K562 (cell line): ENCODE results near the gene RAB21. TPM values are rescaled to one million over a fixed set of nuclear protein-coding genes. Genes with fewer than 3 reads are reported as not detected.

Source experiments
- ATAC-seq: fragments of 200-7000 bp; cut with Tn5 transposase; 3 replicates; pipeline ENCODE4 v1.9.1; 2020; ENCODE audit warnings: moderate library complexity
- BruUV-seq: library from RNA; stranded (reverse); fragments of 400-500 nt; replicated peaks from 2 replicates; lab custom pipeline; 2021; lab: Mats Ljungman, UMichigan
- CTCF ChIA-PET: fragments of 300-600 bp; formaldehyde crosslinking; extraction: SDS; loops from one replicate; lab custom pipeline; 2021; ENCODE audit warnings: low intra/inter-chr PET ratio; lab: Yijun Ruan, JAX
- POLR2A ChIA-PET: fragments of 300-600, 350-650 bp; sonication (Branson Sonifier 250); formaldehyde crosslinking; extraction: SDS; loops from one replicate; lab custom pipeline; 2021; ENCODE audit warnings: antibody characterized with exemption, inconsistent platforms; lab: Yijun Ruan, JAX
- DNase-seq, 4 experiments: peaks; one replicate each; pipeline versions ENCODE4 v3.0.0 to v3.0.0-alpha.2; 2011 to 2018; ENCODE audit warnings: low spot score in 3 of 4, mixed read lengths in 3 of 4; ENCODE audit errors: extremely low read depth in 1 of 4
- FAIRE-seq: peaks from 2 replicates; lab custom pipeline; 2011; peaks lifted over from hg19 to GRCh38; lab: Jason Lieb, UNC
- H2AFZ ChIP-seq: 2 replicates; pipeline ENCODE4 v1.6.0; 2011; ENCODE audit warnings: low read depth, low read length, control low read depth, inconsistent platforms
- H3K27ac ChIP-seq: fragments of 200-600 bp; 3 replicates; pipeline ENCODE4 v1.8.0; 2011; ENCODE audit warnings: low read depth, mild to moderate bottlenecking, control low read depth, inconsistent platforms, low read length, moderate library complexity, mixed read lengths; ENCODE audit errors: extremely low read depth
- H3K27me3 ChIP-seq, 2 experiments: fragments of 300-600 bp in 1 of 2; 2 replicates in 1 of 2; 3 replicates in 1 of 2; pipeline versions ENCODE4 v1.6.0 to v1.8.0; 2011; ENCODE audit warnings: inconsistent platforms in 2 of 2, low read length in 2 of 2, mild to moderate bottlenecking in 1 of 2, mixed read lengths in 1 of 2, moderate library complexity in 1 of 2; ENCODE audit not compliant: control insufficient read depth in 2 of 2, insufficient read depth in 2 of 2
- H3K36me3 ChIP-seq: fragments of 300-600 bp; 3 replicates; pipeline ENCODE4 v1.8.0; 2011; ENCODE audit warnings: mild to moderate bottlenecking, low read length, inconsistent platforms; ENCODE audit not compliant: control insufficient read depth, insufficient read depth
- H3K4me1 ChIP-seq, 2 experiments: fragments of 200-600 bp in 1 of 2; replicated peaks in 1 of 2; 2 replicates in 1 of 2; 3 replicates in 1 of 2; pipeline versions ENCODE4 v1.5.1 to v1.8.0; 2011; ENCODE audit warnings: inconsistent platforms in 2 of 2, low read length in 2 of 2, mild to moderate bottlenecking in 1 of 2, mixed read lengths in 1 of 2, moderate library complexity in 1 of 2; ENCODE audit not compliant: control insufficient read depth in 2 of 2, insufficient read depth in 2 of 2
- H3K4me2 ChIP-seq: 2 replicates; pipeline ENCODE4 v1.6.1; 2011; ENCODE audit warnings: low read length, control low read depth, inconsistent platforms, mixed read lengths; ENCODE audit not compliant: insufficient read depth
- H3K4me3 ChIP-seq: fragments of 200-600 bp; sonication (generic), shearing (Covaris generic); 2 replicates; pipeline ENCODE4 v1.5.1; 2016; ENCODE audit warnings: control low read depth, inconsistent platforms
- H3K79me2 ChIP-seq: fragments of 200-600 bp; 3 replicates; pipeline ENCODE4 v1.8.0; 2011; ENCODE audit warnings: low read length, inconsistent platforms; ENCODE audit not compliant: control insufficient read depth, insufficient read depth
- H3K9ac ChIP-seq, 2 experiments: 2 replicates each; pipeline versions ENCODE4 v1.6.0 to v1.6.1; 2011; ENCODE audit warnings: low read depth in 2 of 2, low read length in 2 of 2, control low read depth in 1 of 2, inconsistent platforms in 1 of 2, mild to moderate bottlenecking in 1 of 2, mixed read lengths in 1 of 2; ENCODE audit not compliant: insufficient read depth in 1 of 2
- H3K9me1 ChIP-seq: one replicate; pipeline ENCODE4 v1.6.0; 2011; ENCODE audit warnings: inconsistent platforms, mild to moderate bottlenecking, low read length, moderate library complexity; ENCODE audit not compliant: control insufficient read depth, insufficient read depth
- H3K9me3 ChIP-seq: replicated peaks from 2 replicates; pipeline ENCODE4 v1.5.1; 2011; ENCODE audit warnings: low read depth, low read length, inconsistent platforms; ENCODE audit not compliant: control insufficient read depth, insufficient read depth
- H4K20me1 ChIP-seq: replicated peaks from 2 replicates; pipeline ENCODE4 v1.6.1; 2011; ENCODE audit warnings: low read length, inconsistent platforms, mixed read lengths; ENCODE audit not compliant: control insufficient read depth, insufficient read depth
- CBX1 ChIP-seq: sonication (generic); IDR thresholded peaks from 2 replicates; pipeline ENCODE4 v1.6.1; 2016; ENCODE audit warnings: antibody characterized with exemption, low read depth, mild to moderate bottlenecking
- MTA1 ChIP-seq: fragments of 450-650 bp; IDR thresholded peaks from 2 replicates; pipeline ENCODE4 v1.6.1; 2017; ENCODE audit warnings: borderline replicate concordance
- MYBL2 ChIP-seq, 2 experiments: fragments of 450-650 bp in 1 of 2; sonication (generic) in 1 of 2; formaldehyde crosslinking in 1 of 2; IDR thresholded peaks; 2 replicates each; pipeline versions ENCODE4 v1.6.1 to v1.8.1; 2017 to 2022; ENCODE audit warnings: borderline replicate concordance in 1 of 2, inconsistent platforms in 1 of 2, low read depth in 1 of 2, mild to moderate bottlenecking in 1 of 2, missing genetic modification reagents in 1 of 2, moderate library complexity in 1 of 2
- ZKSCAN8 ChIP-seq: fragments of 200-800 bp; sonication (Bioruptor generic); IDR thresholded peaks from 2 replicates; pipeline ENCODE4 v1.6.1; 2016; ENCODE audit warnings: missing genetic modification characterization, missing compliant biosample characterization
- ZNF584 ChIP-seq: fragments of 200-800 bp; sonication (Bioruptor generic); IDR thresholded peaks from 2 replicates; pipeline ENCODE4 v1.6.1; 2016; ENCODE audit warnings: low read depth, mild to moderate bottlenecking, missing genetic modification characterization, missing compliant biosample characterization
- ZNF586 ChIP-seq: fragments of 450-650 bp; formaldehyde crosslinking; conservative IDR thresholded peaks from 2 replicates; pipeline ENCODE4 v1.4.0; 2020; ENCODE audit warnings: mild to moderate bottlenecking, moderate library complexity
- ZNF75A ChIP-seq: fragments of 450-650 bp; formaldehyde crosslinking; IDR thresholded peaks from 2 replicates; pipeline ENCODE4 v1.4.0; 2020; ENCODE audit warnings: mild to moderate bottlenecking
- WGBS: fragments of 100-300 bp; shearing (Covaris generic); methylation state at CpG from one replicate; pipeline ENCODE4 v1.1.6; 2016; ENCODE audit warnings: low coverage, mixed read lengths; ENCODE audit not compliant: insufficient coverage; ENCODE audit errors: missing lambda C conversion rate; 5-methylcytosine and 5-hydroxymethylcytosine counted together
- in situ Hi-C: fragments of 300-500 bp; cut with MboI; formaldehyde crosslinking; loops from 4 replicates; pipeline ENCODE4 v1.15.0; 2018; ENCODE audit warnings: inconsistent platforms, mixed read lengths
- intact Hi-C: fragments of 100-400 bp; cut with micrococcal nuclease; formaldehyde crosslinking; loops from 2 replicates; pipeline ENCODE4 v1.14.2; 2022
- polyA plus RNA-seq, 8 experiments: library from polyadenylated mRNA; depleted of rRNA in 4 of 8; stranded (reverse) in 5 of 8; unstranded in 3 of 8; fragments of >200 nt; fragmentation: Nextera tagmentation in 2 of 8; fragmentation: Illumina TruSeq in 1 of 8; extraction: Ambion mirVana in 2 of 8; extraction: Trizol in 1 of 8; gene quantifications; 2 replicates each; pipeline versions ENCODE4 v1.2.1 to v1.2.3, GENCODE V29; 2011 to 2014; ENCODE audit warnings: inconsistent platforms in 1 of 8, missing spikeins in 1 of 8
- total RNA-seq, 7 experiments: library from RNA; depleted of rRNA in 6 of 7; stranded (reverse); fragments of >200 nt in 6 of 7; fragmentation: Illumina TruSeq in 2 of 7; extraction: Trizol in 2 of 7; gene quantifications; 2 replicates each; pipeline versions ENCODE4 v1.2.1 to v1.2.3, GENCODE V29; 2011 to 2021; ENCODE audit warnings: low replicate concordance in 1 of 7
- TF ChIP-seq, protein P1 (sequence below): fragments of 250-450 bp; sonication (Bioruptor Pico); IDR thresholded peaks from 2 replicates; pipeline ENCODE4 v1.8.0; 2021; ENCODE audit warnings: mild to moderate bottlenecking, moderate library complexity
- TF ChIP-seq, protein P2 (sequence below), 2 experiments: fragments of 450-650 bp in 1 of 2; sonication (generic) in 1 of 2; formaldehyde crosslinking in 1 of 2; IDR thresholded peaks in 1 of 2; conservative IDR thresholded peaks in 1 of 2; 2 replicates each; pipeline versions ENCODE4 v1.6.1 to v1.8.1; 2016 to 2023; ENCODE audit warnings: mild to moderate bottlenecking in 2 of 2, moderate library complexity in 2 of 2, inconsistent platforms in 1 of 2, missing genetic modification reagents in 1 of 2
- TF ChIP-seq, protein P3 (sequence below): sonication (generic); formaldehyde crosslinking; IDR thresholded peaks from 2 replicates; pipeline ENCODE4 v1.8.0; 2022; ENCODE audit warnings: mild to moderate bottlenecking, missing genetic modification reagents

Gene RAB21
- total and polyA plus RNA-seq, 9 of the 15 experiments (the other 6 are each of a cell fraction or from before 2014, with no cell fraction given) = 5.3 to 45.6 (median 19.6) TPM

GRCh38 chr12:71727958-71728357, 26.7 kb upstream of the RAB21 start:
- no peak overlapping the region for H3K4me2 ChIP-seq
- H3K79me2 ChIP-seq = no peaks in the 10 kb centered on the region
- in situ Hi-C loops = no loop called here
- no peak overlapping the region for H3K4me3 ChIP-seq
- TF ChIP-seq ZNF75A (CRISPR knock-in tag) = no peak
- H3K4me1 ChIP-seq = no peaks in the 10 kb centered on the region; a peak in 2 of 5 replicates
- no peak overlapping the region for H2AFZ ChIP-seq
- ATAC-seq (no peak), DNase-seq (no peak), FAIRE-seq (no peak)
- H4K20me1 ChIP-seq = no peaks in the 10 kb centered on the region
- ChIA-PET CTCF (no interaction called here), POLR2A (no interaction called here)
- no TSS peak for BruUV-seq
- no peak overlapping the region for H3K27ac ChIP-seq
- H3K36me3 ChIP-seq = no peaks in the 10 kb centered on the region
- H3K9me3 ChIP-seq = no peaks in the 10 kb centered on the region
- H3K9ac ChIP-seq = no peak overlapping the region
- intact Hi-C loops = no loop called here
- no peaks in the 10 kb centered on the region for H3K27me3 ChIP-seq
- H3K9me1 ChIP-seq = no peaks in the 10 kb centered on the region
- 91% methylated on average over 2 of the region's 5 CpGs for WGBS

DNA sequence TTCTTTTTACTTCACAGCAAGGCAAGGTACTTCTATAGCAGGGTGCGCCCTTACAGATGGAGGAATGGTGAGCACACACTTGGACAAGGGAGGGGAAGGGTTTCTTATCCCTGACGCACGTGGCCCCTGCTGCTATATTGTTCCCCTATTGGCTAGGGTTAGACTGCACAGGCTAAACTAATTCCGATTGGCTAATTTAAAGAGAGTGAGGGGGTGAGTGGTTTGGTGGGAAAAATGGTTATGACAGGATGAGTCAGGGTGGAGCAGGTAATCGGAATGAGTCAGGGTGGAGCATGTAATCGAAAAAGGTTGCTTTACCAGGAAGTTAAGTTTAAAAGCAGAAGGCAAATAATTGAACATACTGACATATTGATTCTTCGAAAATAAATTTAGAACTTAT, 23.7 kb upstream of the RAB21 start:
- DNase-seq (no peak), ATAC-seq (no peak), FAIRE-seq (peak; percentile 23)
- Histone ChIP-seq H2AFZ (peak overlapping the region; percentile 38; the same call in 1 of the 2 replicates), H3K9me3 (no peaks in the 10 kb centered on the region), H3K4me1 (peaks cover 0 to 4% of the 10 kb centered on the region in 2 experiments; a peak in 3 of 5 replicates), H3K36me3 (no peaks in the 10 kb centered on the region), H3K4me3 (no peak overlapping the region), H3K4me2 (no peak overlapping the region), H3K9me1 (no peaks in the 10 kb centered on the region), H3K9ac (no peak overlapping the region), H3K79me2 (no peaks in the 10 kb centered on the region), H3K27me3 (no peaks in the 10 kb centered on the region), H3K27ac (no peak overlapping the region), H4K20me1 (no peaks in the 10 kb centered on the region)
- ChIA-PET POLR2A (no interaction called here), CTCF (no interaction called here)
- intact Hi-C loops = no loop called here
- WGBS = 56% methylated on average over 7 of the region's 7 CpGs
- in situ Hi-C loops = no loop called here
- TF ChIP-seq ZKSCAN8 (CRISPR knock-in tag) (no peak), MTA1 (no peak), MYBL2 (IDR thresholded peaks at IDR 0.05; ENCODE audit: low read depth) (peak; percentile 42; the same call in 1 of the 2 replicates), MYBL2 (CRISPR knock-in tag; IDR thresholded peaks at IDR 0.05; ENCODE audit: borderline replicate concordance) (no peak), ZNF584 (CRISPR knock-in tag) (no peak), ZNF586 (CRISPR knock-in tag) (no peak), CBX1 (no peak)
- TF ChIP-seq, protein P1, sequence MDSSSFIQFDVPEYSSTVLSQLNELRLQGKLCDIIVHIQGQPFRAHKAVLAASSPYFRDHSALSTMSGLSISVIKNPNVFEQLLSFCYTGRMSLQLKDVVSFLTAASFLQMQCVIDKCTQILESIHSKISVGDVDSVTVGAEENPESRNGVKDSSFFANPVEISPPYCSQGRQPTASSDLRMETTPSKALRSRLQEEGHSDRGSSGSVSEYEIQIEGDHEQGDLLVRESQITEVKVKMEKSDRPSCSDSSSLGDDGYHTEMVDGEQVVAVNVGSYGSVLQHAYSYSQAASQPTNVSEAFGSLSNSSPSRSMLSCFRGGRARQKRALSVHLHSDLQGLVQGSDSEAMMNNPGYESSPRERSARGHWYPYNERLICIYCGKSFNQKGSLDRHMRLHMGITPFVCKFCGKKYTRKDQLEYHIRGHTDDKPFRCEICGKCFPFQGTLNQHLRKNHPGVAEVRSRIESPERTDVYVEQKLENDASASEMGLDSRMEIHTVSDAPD = no peak
- TF ChIP-seq, protein P2, sequence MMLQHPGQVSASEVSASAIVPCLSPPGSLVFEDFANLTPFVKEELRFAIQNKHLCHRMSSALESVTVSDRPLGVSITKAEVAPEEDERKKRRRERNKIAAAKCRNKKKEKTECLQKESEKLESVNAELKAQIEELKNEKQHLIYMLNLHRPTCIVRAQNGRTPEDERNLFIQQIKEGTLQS (IDR thresholded peaks at IDR 0.05) = peak; percentile 14; the same call in 1 of the 2 replicates
- TF ChIP-seq, protein P2 (CRISPR knock-in tag; conservative IDR thresholded peaks at IDR 0.05) = no peak
- TF ChIP-seq, protein P3, sequence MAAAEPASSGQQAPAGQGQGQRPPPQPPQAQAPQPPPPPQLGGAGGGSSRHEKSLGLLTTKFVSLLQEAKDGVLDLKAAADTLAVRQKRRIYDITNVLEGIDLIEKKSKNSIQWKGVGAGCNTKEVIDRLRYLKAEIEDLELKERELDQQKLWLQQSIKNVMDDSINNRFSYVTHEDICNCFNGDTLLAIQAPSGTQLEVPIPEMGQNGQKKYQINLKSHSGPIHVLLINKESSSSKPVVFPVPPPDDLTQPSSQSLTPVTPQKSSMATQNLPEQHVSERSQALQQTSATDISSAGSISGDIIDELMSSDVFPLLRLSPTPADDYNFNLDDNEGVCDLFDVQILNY (CRISPR knock-in tag) = no peak
- BruUV-seq = no TSS peak
